HepG2 (cell line): ENCODE data around the gene ATL2. TPM values are rescaled to one million over a fixed set of nuclear protein-coding genes. Genes with fewer than 3 reads are reported as not detected.

Experiments used
- ATF5 ChIP-seq: sonication (generic); formaldehyde crosslinking; IDR thresholded peaks from 2 replicates; pipeline ENCODE4 v1.4.0; 2020; ENCODE audit warnings: mild to moderate bottlenecking, low read depth, missing genetic modification reagents
- CC2D1A ChIP-seq: sonication (generic); formaldehyde crosslinking; IDR thresholded peaks from 2 replicates; pipeline ENCODE4 v1.8.1; 2023; ENCODE audit warnings: mild to moderate bottlenecking, missing genetic modification reagents
- CCAR2 ChIP-seq: fragments of 200-400 bp; formaldehyde crosslinking; optimal IDR thresholded peaks from 2 replicates; pipeline ENCODE3; 2018; ENCODE audit warnings: low read depth, mild to moderate bottlenecking, low read length, moderate library complexity
- E2F1 ChIP-seq: sonication (generic); formaldehyde crosslinking; IDR thresholded peaks from 2 replicates; pipeline ENCODE4 v1.5.0; 2020; ENCODE audit warnings: missing genetic modification reagents
- ETV6 ChIP-seq: sonication (generic); formaldehyde crosslinking; conservative IDR thresholded peaks from 2 replicates; pipeline ENCODE4 v1.4.0; 2020; ENCODE audit warnings: missing genetic modification reagents
- FOXA1 ChIP-seq, 2 experiments: fragments of 450-650 bp in 1 of 2; sonication (generic) in 1 of 2; formaldehyde crosslinking in 1 of 2; IDR thresholded peaks; 2 replicates each; pipeline versions ENCODE4 v1.4.0 to v1.6.1; 2016 to 2020; ENCODE audit warnings: missing genetic modification reagents in 1 of 2
- GATA4 ChIP-seq: sonication (generic); IDR thresholded peaks from 2 replicates; pipeline ENCODE4 v1.6.1; 2016; ENCODE audit warnings: antibody characterized with exemption, low read depth, borderline replicate concordance
- GATAD2A ChIP-seq: IDR thresholded peaks from 2 replicates; pipeline ENCODE4 v1.6.1; 2016
- GMEB2 ChIP-seq: IDR thresholded peaks from 2 replicates; pipeline ENCODE4 v1.6.1; 2016; ENCODE audit warnings: missing biosample characterization, missing genetic modification reagents, low read depth
- HDAC6 ChIP-seq: fragments of 200-600 bp; sonication (generic); IDR thresholded peaks from 2 replicates; pipeline ENCODE4 v1.7.0; 2017; ENCODE audit warnings: mild to moderate bottlenecking, antibody characterized with exemption, low read length, low read depth
- MED1 ChIP-seq: sonication (generic); formaldehyde crosslinking; IDR thresholded peaks from 2 replicates; pipeline ENCODE4 v1.4.0; 2020; ENCODE audit warnings: missing genetic modification reagents
- MZF1 ChIP-seq: sonication (generic); formaldehyde crosslinking; IDR thresholded peaks from 2 replicates; pipeline ENCODE4 v1.8.1; 2023; ENCODE audit warnings: mild to moderate bottlenecking, missing genetic modification reagents, borderline replicate concordance
- NCOR1 ChIP-seq: fragments of 200-600 bp; sonication (generic); IDR thresholded peaks from 2 replicates; pipeline ENCODE4 v1.7.0; 2017; ENCODE audit warnings: antibody characterized with exemption, low read length, borderline replicate concordance
- PREB ChIP-seq: sonication (generic); formaldehyde crosslinking; IDR thresholded peaks from 2 replicates; pipeline ENCODE4 v1.4.0; 2020; ENCODE audit warnings: missing genetic modification reagents
- RARG ChIP-seq: sonication (generic); formaldehyde crosslinking; IDR thresholded peaks from 2 replicates; pipeline ENCODE4 v1.4.0; 2020; ENCODE audit warnings: low read depth, mild to moderate bottlenecking, missing genetic modification reagents
- ZBTB8A ChIP-seq: sonication (generic); formaldehyde crosslinking; IDR thresholded peaks from 2 replicates; pipeline ENCODE4 v1.4.0; 2020; ENCODE audit warnings: mild to moderate bottlenecking, low read depth, missing genetic modification reagents, borderline replicate concordance
- ZFP1 ChIP-seq: IDR thresholded peaks from 2 replicates; pipeline ENCODE4 v1.6.1; 2016
- ZFP91 ChIP-seq: sonication (generic); formaldehyde crosslinking; IDR thresholded peaks from 2 replicates; pipeline ENCODE4 v1.9.0; 2022; ENCODE audit warnings: missing genetic modification reagents, mild to moderate bottlenecking, borderline replicate concordance
- ZNF552 ChIP-seq: sonication (generic); formaldehyde crosslinking; IDR thresholded peaks from 2 replicates; pipeline ENCODE4 v1.9.0; 2022; ENCODE audit warnings: missing genetic modification reagents, mild to moderate bottlenecking, borderline replicate concordance
- ZNF616 ChIP-seq: sonication (generic); formaldehyde crosslinking; IDR thresholded peaks from 2 replicates; pipeline ENCODE4 v1.5.0; 2020; ENCODE audit warnings: low read depth, mild to moderate bottlenecking, missing genetic modification reagents
- ZNF639 ChIP-seq: conservative IDR thresholded peaks from 2 replicates; pipeline ENCODE4 v1.6.1; 2018; ENCODE audit warnings: missing genetic modification reagents
- ZNF660 ChIP-seq: sonication (generic); formaldehyde crosslinking; IDR thresholded peaks from 2 replicates; pipeline ENCODE4 v1.5.1; 2020; ENCODE audit warnings: mild to moderate bottlenecking, low read depth, missing genetic modification reagents, borderline replicate concordance
- polyA plus RNA-seq, 8 experiments: library from polyadenylated mRNA; depleted of rRNA in 3 of 8; stranded (reverse) in 7 of 8; unstranded in 1 of 8; fragments of >200 nt; fragmentation: Illumina TruSeq in 4 of 8; extraction: Trizol in 4 of 8; gene quantifications; 2 replicates each; pipeline versions ENCODE4 v1.2.1 to v1.2.3, GENCODE V29; 2011 to 2016; ENCODE audit warnings: low read depth in 4 of 8, missing spikeins in 1 of 8, mixed read lengths in 1 of 8; ENCODE audit not compliant: insufficient read depth in 1 of 8
- total RNA-seq, 5 experiments: library from RNA; depleted of rRNA; stranded (reverse); fragments of >200 nt; fragmentation: Illumina TruSeq; extraction: Trizol; gene quantifications; 2 replicates each; pipeline ENCODE4 v1.2.3, GENCODE V29; 2016; ENCODE audit warnings: low read depth in 1 of 5

ATL2 gene
- total and polyA plus RNA-seq, 2 of the 13 experiments (the other 11 are each of a cell fraction or from before 2014, with no cell fraction given): 56.5 to 119 TPM

GRCh38 chr2:38376346-38377049, 575 bp downstream of the ATL2 start (continued):
- TF ChIP-seq RARG (no peak), ZFP91 (CRISPR knock-in tag) (peak; percentile 75), GATA4 (no peak), PREB (CRISPR knock-in tag) (no peak), ZNF660 (CRISPR knock-in tag) (no peak), GATAD2A (CRISPR knock-in tag) (no peak; the same call in 1 of the 2 replicates), E2F1 (CRISPR knock-in tag) (0 out of 2 replicates have a peak, but pooled peaks have one; percentile 7), FOXA1 (IDR thresholded peaks at IDR 0.05) (no peak), FOXA1 (CRISPR knock-in tag; IDR thresholded peaks at IDR 0.05) (no peak), ZFP1 (no peak), MED1 (CRISPR knock-in tag) (peak; percentile 34; the same call in 1 of the 2 replicates), ZNF639 (CRISPR knock-in tag) (no peak), CC2D1A (CRISPR knock-in tag) (no peak), ATF5 (no peak), GMEB2 (CRISPR knock-in tag) (no peak), HDAC6 (no peak), ZBTB8A (CRISPR knock-in tag) (peak; percentile 6; the same call in 1 of the 2 replicates), MZF1 (CRISPR knock-in tag) (no peak), CCAR2 (no peak), ZNF616 (peak; percentile 48; the same call in 1 of the 2 replicates), NCOR1 (no peak), ZNF552 (0 out of 2 replicates have a peak, but pooled peaks have one; percentile 38), ETV6 (CRISPR knock-in tag) (0 out of 2 replicates have a peak, but pooled peaks have one; percentile 32)
